Upper lobe of left lung (tissue), 6 donors: Measurements from ENCODE around the gene TENM4. TPM values are rescaled to one million over a fixed set of nuclear protein-coding genes. Genes with fewer than 3 reads are reported as not detected.
"Not testable (repeated sequence)": the region's sequence is repeated elsewhere in the genome, so short reads cannot be mapped to it uniquely, and the experiment has no call there.

Source experiments
- ATAC-seq, 2 donors: fragments of 200-7000 bp; cut with Tn5 transposase; one replicate each; pipeline ENCODE4 v1.9.1; 2022; ENCODE audit warnings: mild to moderate bottlenecking in 2 of 2, moderate library complexity in 2 of 2; ENCODE audit not compliant: low FRiP score in 2 of 2
- DNase-seq, 2 donors: peaks; one replicate each; pipeline ENCODE4 v3.0.0-alpha.2; 2019 to 2020
- H3K27ac ChIP-seq, 4 donors: fragments of 200-600 bp; sonication (generic); one replicate each; pipeline ENCODE4 v1.5.1; 2016 to 2019
- H3K27me3 ChIP-seq, 4 donors: fragments of 200-600 bp; sonication (generic); one replicate each; pipeline ENCODE4 v1.5.1; 2017 to 2019
- H3K36me3 ChIP-seq, 4 donors: fragments of 200-600 bp; sonication (generic); one replicate each; pipeline ENCODE4 v1.5.1; 2016 to 2019
- H3K4me1 ChIP-seq, 4 donors: fragments of 200-600 bp; sonication (generic); one replicate each; pipeline ENCODE4 v1.5.1; 2018 to 2019
- H3K4me3 ChIP-seq, 4 donors: fragments of 200-600 bp; sonication (generic); one replicate each; pipeline ENCODE4 v1.5.1; 2017 to 2019; ENCODE audit warnings: mild to moderate bottlenecking in 2 of 4, moderate library complexity in 1 of 4
- H3K9me3 ChIP-seq, 4 donors: fragments of 200-600 bp; sonication (generic); one replicate each; pipeline ENCODE4 v1.5.1; 2018 to 2019
- CTCF ChIP-seq, 6 experiments: fragments of 450-650 bp in 4 of 6; fragments of 200-600 bp in 2 of 6; sonication (generic) in 2 of 6; IDR thresholded peaks; one replicate each; pipeline ENCODE4 v1.5.1; 2016 to 2019; ENCODE audit warnings: antibody characterized with exemption in 6 of 6
- EP300 ChIP-seq, 4 donors: sonication (generic); formaldehyde crosslinking; IDR thresholded peaks; one replicate each; pipeline ENCODE4 v1.5.1; 2017; ENCODE audit warnings: antibody characterized with exemption in 4 of 4, control low read depth in 2 of 4
- POLR2A ChIP-seq, 4 donors: fragments of 450-650 bp; IDR thresholded peaks; one replicate each; pipeline ENCODE4 v1.5.1; 2016 to 2017; ENCODE audit warnings: antibody characterized with exemption in 4 of 4, mild to moderate bottlenecking in 2 of 4
- POLR2AphosphoS5 ChIP-seq, 2 donors: sonication (generic); formaldehyde crosslinking; IDR thresholded peaks; one replicate each; pipeline ENCODE4 v1.5.1; 2017; ENCODE audit warnings: antibody characterized with exemption in 2 of 2
- WGBS, 2 donors: methylation state at CpG; one replicate each; pipeline ENCODE4 v1.1.5; 2017 to 2018; 5-methylcytosine and 5-hydroxymethylcytosine counted together
- total RNA-seq, 6 donors: library from RNA; depleted of rRNA in 4 of 6; stranded (reverse); fragments of >200 nt in 4 of 6; gene quantifications; one replicate each; pipeline versions ENCODE4 v1.1.0 to v1.2.1, GENCODE V29; 2016 to 2021
- donor health status: DM: no; HTN: no; CAD: no; lungs with moderate emphysema.
- donor health status: DM: no; HTN: yes; CAD: no; lungs with severe emphysema.

The TENM4 gene
- total RNA-seq, 6 donors from 2014 or later = 0.11 to 20.0 (median 3.7) TPM

- no peak for ATAC-seq
- WGBS, 2 donors = 92 to 97% methylated on average over 5 of the region's 5 CpGs
Measured at GRCh38 chr11:78883506-78883905, 557.3 kb downstream of the TENM4 start.

GRCh38 chr11:78879094-78879980, 561.5 kb downstream of the TENM4 start:
- 93% methylated on average over 8 to 54 of the region's 54 CpGs for WGBS, 2 donors
- H3K9me3 ChIP-seq = peaks cover 0 to 11% (median 0%) of the 10 kb centered on the region in 4 donors
- H3K36me3 ChIP-seq, H3K27ac ChIP-seq, H3K4me1 ChIP-seq, ATAC-seq, H3K27me3 ChIP-seq, H3K4me3 ChIP-seq: not testable (repeated sequence)
- peak in 1 of 2 donors; percentile 70 for DNase-seq

More at GRCh38 chr11:78883506-78883905, 557.3 kb downstream of the TENM4 start:
- H3K4me1 ChIP-seq = no peaks in the 10 kb centered on the region
- H3K27me3 ChIP-seq = no peaks in the 10 kb centered on the region
- peaks cover 0 to 11% (median 0%) of the 10 kb centered on the region in 4 donors for H3K9me3 ChIP-seq
- H3K36me3 ChIP-seq = no peaks in the 10 kb centered on the region
- DNase-seq = no peak
- no peak overlapping the region for H3K4me3 ChIP-seq
- no peak overlapping the region for H3K27ac ChIP-seq
- no peak for TF ChIP-seq EP300 (IDR thresholded peaks at IDR 0.05)
- no peak for TF ChIP-seq CTCF (IDR thresholded peaks at IDR 0.05)
- no peak for TF ChIP-seq POLR2A (IDR thresholded peaks at IDR 0.05)
- TF ChIP-seq POLR2AphosphoS5 (IDR thresholded peaks at IDR 0.05) = no peak

GRCh38 chr11:78878631-78879030, 562.2 kb downstream of the TENM4 start:
- peaks cover 0 to 11% (median 0%) of the 10 kb centered on the region in 4 donors for H3K9me3 ChIP-seq
- WGBS, 2 donors = 86 to 89% methylated on average over 1 to 2 of the region's 2 CpGs

GRCh38 chr11:78876676-78877075, 564.2 kb downstream of the TENM4 start:
- no peaks in the 10 kb centered on the region for H3K36me3 ChIP-seq
- ATAC-seq (no peak), DNase-seq (no peak)
- no peak overlapping the region for H3K4me3 ChIP-seq
- H3K4me1 ChIP-seq = no peaks in the 10 kb centered on the region
- TF ChIP-seq POLR2AphosphoS5 (IDR thresholded peaks at IDR 0.05) = no peak
- TF ChIP-seq EP300 (IDR thresholded peaks at IDR 0.05) = no peak
- TF ChIP-seq CTCF (IDR thresholded peaks at IDR 0.05) = no peak
- no peak for TF ChIP-seq POLR2A (IDR thresholded peaks at IDR 0.05)
- no peak overlapping the region for H3K27ac ChIP-seq
- 83 to 85% methylated on average over 3 of the region's 3 CpGs for WGBS, 2 donors
- H3K27me3 ChIP-seq = no peaks in the 10 kb centered on the region
- H3K9me3 ChIP-seq = peaks cover 0 to 11% (median 0%) of the 10 kb centered on the region in 4 donors

More at GRCh38 chr11:78878631-78879030, 562.2 kb downstream of the TENM4 start:
- no peak overlapping the region for H3K4me3 ChIP-seq
- no peak overlapping the region for H3K27ac ChIP-seq
- no peak for TF ChIP-seq POLR2AphosphoS5 (IDR thresholded peaks at IDR 0.05)
- TF ChIP-seq POLR2A (IDR thresholded peaks at IDR 0.05) = no peak
- no peak for TF ChIP-seq EP300 (IDR thresholded peaks at IDR 0.05)
- TF ChIP-seq CTCF (IDR thresholded peaks at IDR 0.05) = no peak
- no peaks in the 10 kb centered on the region for H3K27me3 ChIP-seq
- DNase-seq (no peak), ATAC-seq (no peak)
- no peaks in the 10 kb centered on the region for H3K36me3 ChIP-seq
- no peaks in the 10 kb centered on the region for H3K4me1 ChIP-seq

- TF ChIP-seq POLR2AphosphoS5 (IDR thresholded peaks at IDR 0.05) (no peak), POLR2A (IDR thresholded peaks at IDR 0.05) (no peak), CTCF (IDR thresholded peaks at IDR 0.05) (no peak), EP300 (IDR thresholded peaks at IDR 0.05) (no peak)
- Histone ChIP-seq H3K9me3 (no peaks in the 10 kb centered on the region), H3K27ac (no peak overlapping the region), H3K4me3 (no peak overlapping the region), H3K36me3 (no peaks in the 10 kb centered on the region), H3K4me1 (no peaks in the 10 kb centered on the region), H3K27me3 (no peaks in the 10 kb centered on the region)
- WGBS, 2 donors = 83 to 85% methylated on average over 4 of the region's 4 CpGs
- DNase-seq (no peak), ATAC-seq (no peak)
Measured at GRCh38 chr11:78870655-78871054, 570.2 kb downstream of the TENM4 start.
